Adipocyte (in vitro differentiated cells): ENCODE results near the gene RWDD1.

Experiments used
- DNase-seq: peaks from one replicate; pipeline ENCODE4 v3.0.0-alpha.2; 2015; ENCODE audit warnings: low read depth
- H3K27me3 ChIP-seq: replicated peaks from 2 replicates; pipeline ENCODE4 v1.7.0; 2013; ENCODE audit warnings: mild to moderate bottlenecking, low read length, moderate library complexity; ENCODE audit not compliant: control insufficient read depth, insufficient read depth
- H3K36me3 ChIP-seq: 2 replicates; pipeline ENCODE4 v1.7.0; 2013; ENCODE audit warnings: low read length, mild to moderate bottlenecking, moderate library complexity; ENCODE audit not compliant: control insufficient read depth, insufficient read depth, severe bottlenecking
- H3K4me1 ChIP-seq: 2 replicates; pipeline ENCODE4 v1.7.0; 2013; ENCODE audit warnings: mild to moderate bottlenecking, low read length, moderate library complexity; ENCODE audit not compliant: control insufficient read depth, insufficient read depth
- H3K4me3 ChIP-seq: 2 replicates; pipeline ENCODE4 v1.7.0; 2013; ENCODE audit warnings: mild to moderate bottlenecking, low read length, moderate library complexity
- H3K9ac ChIP-seq: 2 replicates; pipeline ENCODE4 v1.7.0; 2013; ENCODE audit warnings: mild to moderate bottlenecking, low read length, moderate library complexity
- H3K9me3 ChIP-seq: 2 replicates; pipeline ENCODE4 v1.7.0; 2013; ENCODE audit warnings: mild to moderate bottlenecking, low read length, moderate library complexity; ENCODE audit not compliant: control insufficient read depth

The RWDD1 gene

DNA sequence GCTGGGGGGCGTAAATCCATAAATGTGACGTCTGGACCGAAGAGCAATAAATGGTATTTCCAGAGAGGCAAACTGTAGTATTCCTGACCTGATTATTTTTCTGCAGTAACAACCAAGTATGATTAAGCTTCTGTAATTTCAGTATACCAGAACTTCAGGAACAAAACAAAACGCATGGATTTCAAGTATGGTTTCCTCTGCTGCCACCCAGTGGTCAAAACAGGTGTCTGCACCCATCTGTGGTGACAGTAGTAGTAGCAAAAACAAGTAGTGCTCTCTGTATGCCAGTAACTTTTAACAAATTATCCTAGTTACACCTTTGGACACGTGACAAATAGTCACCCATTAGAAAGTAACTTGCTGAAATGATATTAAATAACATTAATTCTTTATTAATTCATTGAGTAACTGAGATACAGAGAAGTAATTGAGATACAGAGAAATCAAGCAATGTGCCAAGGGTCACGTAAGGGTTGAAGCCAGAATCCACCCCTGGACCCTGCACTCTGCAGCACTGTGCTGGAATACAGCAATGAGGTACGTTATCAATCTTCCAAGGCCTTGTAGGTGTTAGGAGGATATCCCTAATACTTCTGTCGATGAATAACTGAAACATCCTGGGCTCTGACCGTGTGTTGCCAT lies 9.8 kb upstream of the RWDD1 start:
- peaks cover 28% of the 10 kb centered on the region for H3K4me1 ChIP-seq
- H3K9ac ChIP-seq, result peak overlapping the region; percentile 76
- H3K36me3 ChIP-seq, result no peaks in the 10 kb centered on the region
- peak; percentile 90 for DNase-seq
- H3K9me3 ChIP-seq, result no peaks in the 10 kb centered on the region
- peak overlapping the region; percentile 77 for H3K4me3 ChIP-seq
- no peaks in the 10 kb centered on the region for H3K27me3 ChIP-seq

DNA sequence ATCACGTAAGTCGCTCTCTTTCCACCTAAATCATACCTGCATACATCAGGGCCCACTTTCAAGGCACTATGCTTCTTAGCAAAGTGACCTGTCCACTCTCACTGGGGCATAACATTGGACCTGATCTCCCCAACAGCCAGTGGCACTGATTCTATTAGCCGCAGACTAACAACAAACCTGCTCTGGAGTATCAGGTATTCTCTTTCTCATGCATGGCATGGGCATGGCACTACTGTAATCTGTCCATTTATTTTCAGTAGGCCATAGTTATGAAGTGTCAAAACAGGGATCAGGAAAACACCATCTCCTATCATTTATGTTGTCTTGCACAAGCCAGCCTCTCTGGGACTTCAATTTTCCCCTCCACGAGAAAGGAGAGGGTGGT lies 9.3 kb upstream of the RWDD1 start:
- Histone ChIP-seq H3K4me1 (peaks cover 25% of the 10 kb centered on the region), H3K27me3 (no peaks in the 10 kb centered on the region), H3K4me3 (no peak overlapping the region), H3K36me3 (no peaks in the 10 kb centered on the region), H3K9me3 (no peaks in the 10 kb centered on the region), H3K9ac (peak overlapping the region; percentile 21)
- no peak for DNase-seq

GRCh38 chr6:116562614-116563013 lies 8.7 kb upstream of the RWDD1 start:
- DNase-seq, result no peak
- no peaks in the 10 kb centered on the region for H3K27me3 ChIP-seq
- H3K36me3 ChIP-seq, result no peaks in the 10 kb centered on the region
- no peaks in the 10 kb centered on the region for H3K9me3 ChIP-seq
- peak overlapping the region; percentile 34 for H3K9ac ChIP-seq
- peaks cover 19% of the 10 kb centered on the region for H3K4me1 ChIP-seq
- H3K4me3 ChIP-seq, result no peak overlapping the region

DNA sequence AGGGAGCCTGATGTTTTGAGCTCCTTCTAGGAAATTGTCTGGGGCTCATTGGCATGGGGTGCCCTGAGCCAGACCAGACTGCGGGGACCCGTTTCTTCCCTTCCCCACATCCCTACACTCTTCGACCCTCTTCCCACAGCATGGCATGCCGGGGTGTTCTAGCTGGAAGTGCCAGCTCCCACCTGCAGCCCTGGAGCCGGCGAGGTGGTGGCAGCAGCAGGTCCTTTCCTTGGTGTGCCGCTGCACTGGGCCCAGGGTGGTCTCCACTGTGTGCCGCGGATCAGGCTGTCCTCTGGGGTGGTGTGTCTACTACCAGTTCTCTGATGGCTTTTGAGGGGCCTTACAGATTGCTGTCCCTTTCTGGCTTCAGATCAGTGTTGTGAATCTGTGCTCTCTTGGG lies 7.5 kb upstream of the RWDD1 start:
- Histone ChIP-seq H3K36me3 (no peaks in the 10 kb centered on the region), H3K4me3 (no peak overlapping the region), H3K9ac (no peak overlapping the region), H3K9me3 (no peaks in the 10 kb centered on the region), H3K4me1 (peaks cover 14% of the 10 kb centered on the region), H3K27me3 (no peaks in the 10 kb centered on the region)
- no peak for DNase-seq

- peaks cover 14% of the 10 kb centered on the region for H3K4me1 ChIP-seq
- peak overlapping the region; percentile 73 for H3K9ac ChIP-seq
- H3K4me3 ChIP-seq, result peak overlapping the region; percentile 74
- no peaks in the 10 kb centered on the region for H3K9me3 ChIP-seq
- H3K27me3 ChIP-seq, result no peaks in the 10 kb centered on the region
- no peak for DNase-seq
- no peaks in the 10 kb centered on the region for H3K36me3 ChIP-seq
Observed at GRCh38 chr6:116564311-116564710, 7.0 kb upstream of the RWDD1 start.

GRCh38 chr6:116564921-116565872 lies 6.1 kb upstream of the RWDD1 start:
- DNase-seq, result peak; percentile 55
- peak overlapping the region; percentile 73 for H3K9ac ChIP-seq
- H3K9me3 ChIP-seq, result no peaks in the 10 kb centered on the region
- H3K27me3 ChIP-seq, result no peaks in the 10 kb centered on the region
- no peaks in the 10 kb centered on the region for H3K36me3 ChIP-seq
- peaks cover 20% of the 10 kb centered on the region for H3K4me1 ChIP-seq
- H3K4me3 ChIP-seq, result peak overlapping the region; percentile 74

DNA sequence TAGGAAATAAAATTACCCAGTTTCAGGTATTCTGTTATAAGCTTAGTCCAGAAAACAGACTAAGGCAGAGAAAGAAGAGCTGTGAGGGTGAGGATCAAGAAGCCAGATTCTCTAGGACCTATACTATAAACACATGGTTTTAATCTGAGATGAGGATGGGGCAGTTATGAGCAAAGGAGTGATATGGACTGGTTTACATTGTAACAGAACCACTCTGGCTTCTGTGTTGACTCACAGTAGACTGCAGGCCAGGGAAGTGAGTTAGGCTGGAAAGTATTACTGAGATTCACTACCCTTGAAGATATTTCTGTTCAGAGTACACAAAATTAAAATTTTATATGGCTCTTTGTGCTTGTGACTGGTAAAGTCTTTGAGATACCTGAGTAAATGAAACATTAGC lies 3.2 kb upstream of the RWDD1 start:
- Histone ChIP-seq H3K9me3 (no peaks in the 10 kb centered on the region), H3K9ac (no peak overlapping the region), H3K27me3 (no peaks in the 10 kb centered on the region), H3K4me1 (peaks cover 17% of the 10 kb centered on the region), H3K4me3 (no peak overlapping the region), H3K36me3 (no peaks in the 10 kb centered on the region)
- DNase-seq, result peak; percentile 51

DNA sequence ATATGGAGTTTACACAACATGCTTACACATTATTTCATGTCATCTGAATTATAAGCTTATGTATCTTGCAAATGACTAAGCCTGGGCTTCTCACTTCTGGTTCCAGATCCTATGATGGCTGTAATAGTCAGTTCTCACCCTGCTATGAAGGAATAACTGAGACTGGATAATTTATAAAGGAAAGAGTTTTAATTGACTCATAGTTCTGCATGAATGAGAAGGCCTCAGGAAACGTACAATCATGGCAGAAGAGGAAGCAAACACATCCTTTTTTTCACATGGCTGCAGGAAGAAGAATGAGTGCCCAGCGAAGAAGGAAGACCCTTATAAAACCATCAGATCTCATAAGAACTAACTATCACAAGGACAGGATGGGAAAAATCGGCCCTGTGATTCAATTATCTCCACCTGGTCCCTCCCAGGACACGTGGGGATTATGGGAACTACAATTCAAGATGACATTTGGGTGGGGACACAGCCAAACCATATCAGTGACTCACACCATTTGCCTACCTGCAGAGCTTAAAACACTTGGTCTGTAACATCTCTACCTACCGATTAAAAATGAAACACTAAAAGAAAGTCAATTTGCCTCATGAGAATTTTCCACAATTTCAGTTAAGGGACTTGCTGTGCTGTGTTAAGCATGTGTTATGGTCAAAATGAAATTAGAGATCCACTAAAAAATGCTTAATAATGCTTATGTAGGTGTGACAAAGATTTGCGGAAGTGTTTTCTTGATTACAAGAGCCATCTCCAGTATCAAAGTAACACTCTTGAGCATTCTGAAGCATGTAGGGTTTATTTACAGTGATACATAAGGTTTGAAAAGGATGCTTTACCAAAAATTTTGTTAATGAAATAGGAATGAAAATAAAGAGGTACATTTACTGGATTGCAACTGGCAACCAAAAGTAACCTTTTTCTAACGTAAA lies 2.2 kb upstream of the RWDD1 start:
- no peak overlapping the region for H3K9ac ChIP-seq
- peaks cover 25% of the 10 kb centered on the region for H3K4me1 ChIP-seq
- no peaks in the 10 kb centered on the region for H3K9me3 ChIP-seq
- no peaks in the 10 kb centered on the region for H3K36me3 ChIP-seq
- no peak overlapping the region for H3K4me3 ChIP-seq
- DNase-seq, result no peak
- H3K27me3 ChIP-seq, result no peaks in the 10 kb centered on the region

DNA sequence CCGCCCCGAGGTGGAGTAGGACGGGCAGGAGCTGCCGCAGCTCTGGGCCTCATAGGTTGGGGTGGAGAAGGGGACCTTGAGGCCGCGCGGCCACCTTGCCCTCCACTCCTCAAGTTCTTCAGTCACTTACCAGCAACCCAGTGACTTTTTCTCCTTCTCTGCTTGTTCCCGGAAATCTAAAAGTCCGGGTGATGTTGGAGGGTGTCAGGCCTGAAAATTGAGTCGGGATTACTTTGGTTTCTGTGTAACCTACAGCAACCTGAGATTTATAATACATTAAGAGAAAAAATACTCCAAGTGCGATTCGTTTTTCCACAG lies 338 bp downstream of the RWDD1 start:
- Histone ChIP-seq H3K4me3 (peak overlapping the region; percentile 98), H3K4me1 (peaks cover 25% of the 10 kb centered on the region), H3K9me3 (no peaks in the 10 kb centered on the region), H3K9ac (peak overlapping the region; percentile 97), H3K27me3 (no peaks in the 10 kb centered on the region), H3K36me3 (peaks cover 18% of the 10 kb centered on the region)
- no peak for DNase-seq

DNA sequence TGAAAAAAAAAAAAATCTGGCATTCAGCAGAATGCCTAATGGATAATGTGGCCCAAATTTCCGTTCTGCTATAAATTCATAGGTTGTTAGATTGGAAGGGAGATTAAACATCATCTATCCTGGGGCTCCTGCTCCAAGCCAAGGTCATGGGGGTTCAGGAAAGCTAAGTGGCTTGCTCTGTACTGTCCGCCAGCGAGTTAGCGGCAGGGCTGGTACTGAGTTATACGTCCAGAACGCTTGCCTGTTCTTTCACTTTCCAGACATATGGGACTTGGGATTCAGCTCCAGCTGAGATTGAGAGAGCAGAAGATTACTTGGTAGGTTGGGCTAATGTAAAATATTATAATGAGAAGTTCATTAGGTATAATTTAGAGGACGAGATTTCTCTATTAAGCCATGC lies 858 bp downstream of the RWDD1 start:
- peak overlapping the region; percentile 98 for H3K4me3 ChIP-seq
- H3K9ac ChIP-seq, result peak overlapping the region; percentile 97
- peaks cover 25% of the 10 kb centered on the region for H3K4me1 ChIP-seq
- no peaks in the 10 kb centered on the region for H3K27me3 ChIP-seq
- H3K9me3 ChIP-seq, result no peaks in the 10 kb centered on the region
- peak; percentile 80 for DNase-seq
- H3K36me3 ChIP-seq, result peaks cover 24% of the 10 kb centered on the region

- Histone ChIP-seq H3K4me3 (no peak overlapping the region), H3K36me3 (peaks cover 32% of the 10 kb centered on the region), H3K27me3 (no peaks in the 10 kb centered on the region), H3K9ac (no peak overlapping the region), H3K9me3 (no peaks in the 10 kb centered on the region), H3K4me1 (peaks cover 26% of the 10 kb centered on the region)
- no peak for DNase-seq
Observed at GRCh38 chr6:116575227-116575626, 3.9 kb downstream of the RWDD1 start.
